ENCODE results near the gene TRAF3IP1. TPM values are rescaled to one million over a fixed set of nuclear protein-coding genes. Genes with fewer than 3 reads are reported as not detected.

The TRAF3IP1 gene
- total and polyA plus RNA-seq, 3 donors from 2014 or later = 22.1 to 40.9 (median 38.0) TPM

DNA sequence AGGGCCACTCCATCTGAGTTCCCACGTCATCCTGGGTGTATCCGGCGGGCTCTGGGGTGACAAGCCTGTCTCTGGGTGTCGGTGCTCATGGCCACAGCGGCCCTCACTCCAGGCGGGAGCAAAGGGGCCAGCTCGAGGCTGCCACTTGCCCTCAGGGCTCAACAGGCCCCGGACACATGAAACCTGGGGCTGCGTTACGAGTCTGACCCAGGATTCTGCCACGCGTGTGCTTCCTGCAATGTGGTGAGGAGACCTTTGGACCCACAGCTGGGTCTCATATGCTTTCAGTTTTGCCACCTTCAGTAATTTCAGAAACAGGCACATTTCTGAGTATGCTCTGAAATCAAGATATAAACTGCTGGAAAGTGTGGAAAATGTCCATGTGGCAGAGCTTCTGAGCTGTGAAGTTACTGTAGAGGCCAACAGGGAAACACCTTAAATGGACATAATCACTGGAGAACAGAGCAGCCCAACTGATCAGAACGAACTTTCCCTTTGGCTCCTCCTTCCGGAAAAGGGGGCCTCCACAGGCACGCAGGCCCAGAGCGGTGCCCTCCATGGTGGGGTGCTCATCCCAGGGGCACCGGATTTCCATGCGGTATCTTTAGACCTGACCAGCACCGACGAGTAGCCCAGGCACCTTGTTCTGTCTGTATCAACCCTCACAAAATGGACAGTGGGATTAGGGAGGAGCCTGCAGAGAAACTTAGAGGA lies 46.0 kb upstream of the TRAF3IP1 start:
- 87 to 94% methylated on average over 16 to 20 of the region's 20 CpGs for WGBS, 2 donors
- intact Hi-C loops (cut with DNase I; ENCODE audit: low total_unique reads) = no loop called here

DNA sequence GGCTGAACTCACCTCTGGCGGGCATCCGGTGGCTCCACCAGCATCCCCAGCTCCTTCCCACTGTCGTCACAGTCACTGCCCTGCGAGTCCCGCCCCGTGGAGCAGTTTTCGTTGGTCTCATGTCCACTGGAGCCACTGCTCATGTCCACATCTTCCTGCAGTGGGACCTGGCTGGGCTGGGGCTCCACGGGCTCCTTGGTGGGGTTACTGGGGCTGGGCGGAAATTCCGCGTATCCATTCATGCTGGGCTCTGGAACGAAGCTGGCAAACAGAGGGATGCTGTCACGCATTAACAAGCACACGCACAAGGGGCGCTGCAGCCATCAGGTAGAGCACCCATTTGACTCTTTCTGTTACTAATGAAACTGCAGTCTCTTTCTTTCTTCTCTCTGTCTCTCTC lies 42.6 kb upstream of the TRAF3IP1 start:
- Histone ChIP-seq H3K9me3 (no peaks in the 10 kb centered on the region), H3K36me3 (ENCODE audit: low read depth, missing control alignments) (no peaks in the 10 kb centered on the region), H3K4me1 (peaks cover 12% of the 10 kb centered on the region), H3K4me3 (no peak overlapping the region), H3K27me3 (no peaks in the 10 kb centered on the region), H3K27ac (no peak overlapping the region)
- TF ChIP-seq, protein P1, sequence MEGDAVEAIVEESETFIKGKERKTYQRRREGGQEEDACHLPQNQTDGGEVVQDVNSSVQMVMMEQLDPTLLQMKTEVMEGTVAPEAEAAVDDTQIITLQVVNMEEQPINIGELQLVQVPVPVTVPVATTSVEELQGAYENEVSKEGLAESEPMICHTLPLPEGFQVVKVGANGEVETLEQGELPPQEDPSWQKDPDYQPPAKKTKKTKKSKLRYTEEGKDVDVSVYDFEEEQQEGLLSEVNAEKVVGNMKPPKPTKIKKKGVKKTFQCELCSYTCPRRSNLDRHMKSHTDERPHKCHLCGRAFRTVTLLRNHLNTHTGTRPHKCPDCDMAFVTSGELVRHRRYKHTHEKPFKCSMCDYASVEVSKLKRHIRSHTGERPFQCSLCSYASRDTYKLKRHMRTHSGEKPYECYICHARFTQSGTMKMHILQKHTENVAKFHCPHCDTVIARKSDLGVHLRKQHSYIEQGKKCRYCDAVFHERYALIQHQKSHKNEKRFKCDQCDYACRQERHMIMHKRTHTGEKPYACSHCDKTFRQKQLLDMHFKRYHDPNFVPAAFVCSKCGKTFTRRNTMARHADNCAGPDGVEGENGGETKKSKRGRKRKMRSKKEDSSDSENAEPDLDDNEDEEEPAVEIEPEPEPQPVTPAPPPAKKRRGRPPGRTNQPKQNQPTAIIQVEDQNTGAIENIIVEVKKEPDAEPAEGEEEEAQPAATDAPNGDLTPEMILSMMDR (IDR thresholded peaks at IDR 0.05) = no peak
- TF ChIP-seq POLR2A (IDR thresholded peaks at IDR 0.05) = no peak
- intact Hi-C loops (cut with DNase I; ENCODE audit: low total_unique reads) = no loop called here
- no peak for DNase-seq
- 85 to 91% methylated on average over 15 of the region's 15 CpGs for WGBS, 2 donors

More for the DNA sequence above, 46.0 kb upstream of the TRAF3IP1 start:
- no peak for TF ChIP-seq POLR2A (IDR thresholded peaks at IDR 0.05)
- TF ChIP-seq, protein P1 (IDR thresholded peaks at IDR 0.05) = no peak
- peaks cover 11% of the 10 kb centered on the region for H3K4me1 ChIP-seq
- H3K9me3 ChIP-seq = no peaks in the 10 kb centered on the region
- no peak for DNase-seq
- no peaks in the 10 kb centered on the region for H3K36me3 ChIP-seq (ENCODE audit: low read depth, missing control alignments)
- no peak overlapping the region for H3K27ac ChIP-seq
- H3K27me3 ChIP-seq = no peaks in the 10 kb centered on the region
- no peak overlapping the region for H3K4me3 ChIP-seq

DNA sequence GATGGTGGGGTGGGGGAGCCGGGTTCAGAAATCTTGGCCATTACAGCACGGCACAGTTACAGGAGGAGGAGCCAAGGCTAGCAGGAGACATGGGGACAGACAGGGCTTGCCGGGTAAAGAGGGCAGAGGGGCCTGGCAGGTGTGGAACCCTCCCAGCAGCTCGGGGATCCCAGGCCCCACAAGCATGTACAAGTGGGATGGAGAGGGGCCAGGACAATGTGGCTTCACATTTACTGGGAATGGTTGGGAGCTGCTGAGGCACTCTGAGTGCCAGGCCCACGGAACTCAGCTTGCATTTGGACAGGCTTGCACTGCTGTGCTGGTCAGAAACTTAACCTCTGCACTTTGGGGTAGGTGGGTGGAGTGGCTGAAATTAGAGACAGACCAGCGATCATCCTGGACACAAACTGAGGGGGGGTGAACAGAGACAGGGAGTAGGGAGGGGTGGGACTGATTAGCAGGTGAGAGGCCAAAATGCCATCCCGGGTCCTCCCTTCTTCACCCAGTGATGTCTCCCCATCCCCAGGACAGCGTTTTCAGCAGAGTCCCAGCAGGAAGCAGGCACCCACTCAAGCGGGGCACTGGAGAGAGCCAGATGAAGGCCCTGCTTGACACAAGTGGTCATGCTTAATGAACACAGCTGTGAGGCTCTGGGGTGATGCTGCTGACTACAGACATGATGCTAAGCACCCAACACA lies 41.5 kb upstream of the TRAF3IP1 start:
- 60 to 74% methylated on average over 7 to 9 of the region's 9 CpGs for WGBS, 2 donors
- DNase-seq = no peak
- no peak for TF ChIP-seq POLR2A (IDR thresholded peaks at IDR 0.05)
- TF ChIP-seq, protein P1 (IDR thresholded peaks at IDR 0.05) = no peak
- no peaks in the 10 kb centered on the region for H3K9me3 ChIP-seq
- no peaks in the 10 kb centered on the region for H3K27me3 ChIP-seq
- H3K4me3 ChIP-seq = no peak overlapping the region
- no peaks in the 10 kb centered on the region for H3K36me3 ChIP-seq (ENCODE audit: low read depth, missing control alignments)
- intact Hi-C loops (cut with DNase I; ENCODE audit: low total_unique reads) = no loop called here
- H3K27ac ChIP-seq = no peak overlapping the region
- peaks cover 21% of the 10 kb centered on the region for H3K4me1 ChIP-seq

DNA sequence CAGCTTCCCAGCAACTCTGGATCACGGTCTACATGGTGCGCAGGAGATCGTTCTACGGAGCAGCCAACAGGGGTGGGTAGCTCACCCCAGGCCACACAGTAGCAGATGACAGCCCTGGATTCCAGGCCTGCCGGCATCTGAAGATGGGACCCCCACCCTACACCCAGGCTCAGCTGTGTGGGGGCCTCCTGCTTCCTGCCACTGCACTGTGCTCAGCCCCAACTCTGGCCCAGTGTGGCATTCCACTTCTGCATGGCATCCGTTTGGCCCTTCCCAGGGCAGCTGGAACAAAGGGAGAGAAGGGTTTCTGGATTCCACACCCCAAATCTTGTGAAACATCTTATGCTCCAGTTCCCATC lies 41.0 kb upstream of the TRAF3IP1 start:
- intact Hi-C loops (cut with DNase I; ENCODE audit: low total_unique reads) = no loop called here
- Histone ChIP-seq H3K36me3 (ENCODE audit: low read depth, missing control alignments) (no peaks in the 10 kb centered on the region), H3K27me3 (no peaks in the 10 kb centered on the region), H3K27ac (no peak overlapping the region), H3K4me3 (no peak overlapping the region), H3K4me1 (peaks cover 26% of the 10 kb centered on the region), H3K9me3 (no peaks in the 10 kb centered on the region)
- no peak for DNase-seq
- WGBS, 2 donors = 79 to 95% methylated on average over 2 to 6 of the region's 6 CpGs
- no peak for TF ChIP-seq POLR2A (IDR thresholded peaks at IDR 0.05)
- TF ChIP-seq, protein P1 (IDR thresholded peaks at IDR 0.05) = no peak

Measured in testis (tissue), 3 donors.